Fibroblast of skin of abdomen (primary cell): ENCODE measurements around the gene CYTL1. TPM values are rescaled to one million over a fixed set of nuclear protein-coding genes. Genes with fewer than 3 reads are reported as not detected.
"Not testable (repeated sequence)": the region's sequence is repeated elsewhere in the genome, so short reads cannot be mapped to it uniquely, and the experiment has no call there.

ENCODE experiments used
- DNase-seq: peaks from one replicate; pipeline ENCODE4 v3.0.0-alpha.2; 2013
- polyA plus RNA-seq, 2 experiments: library from polyadenylated mRNA; unstranded; fragments of 120-200 nt; gene quantifications; one replicate each; pipeline ENCODE4 v1.2.1, GENCODE V29; 2013; ENCODE audit not compliant: insufficient read length in 2 of 2

CYTL1 gene, protein sequence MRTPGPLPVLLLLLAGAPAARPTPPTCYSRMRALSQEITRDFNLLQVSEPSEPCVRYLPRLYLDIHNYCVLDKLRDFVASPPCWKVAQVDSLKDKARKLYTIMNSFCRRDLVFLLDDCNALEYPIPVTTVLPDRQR
- polyA plus RNA-seq (2013, experiment 1 of 2; ENCODE audit: insufficient read length) = 1.8 TPM
- polyA plus RNA-seq (2013, experiment 2 of 2; ENCODE audit: insufficient read length) = 2.7 TPM

DNA sequence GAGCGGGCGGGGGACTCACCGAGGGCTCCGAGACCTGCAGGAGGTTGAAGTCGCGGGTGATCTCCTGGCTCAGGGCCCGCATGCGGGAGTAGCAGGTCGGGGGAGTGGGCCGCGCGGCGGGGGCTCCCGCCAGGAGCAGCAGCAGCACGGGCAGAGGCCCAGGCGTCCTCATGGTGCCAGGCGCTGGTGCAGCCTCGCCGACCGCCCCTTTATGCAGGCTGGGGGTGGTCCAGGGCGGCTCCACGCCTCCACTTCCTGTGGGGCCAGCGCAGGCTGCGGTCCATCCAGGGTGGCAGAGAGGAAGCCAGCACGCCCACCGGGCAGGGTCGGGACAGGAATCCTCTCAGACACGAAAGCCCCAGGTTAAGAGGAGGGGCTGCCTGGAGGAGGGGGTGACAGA is at the start of gene CYTL1:
Gene CYTL1 (minus strand): TSS at position 185 of the 400 bp plus-strand sequence. CDS start 13 bp downstream, at position 172.
- no peak for DNase-seq

DNA sequence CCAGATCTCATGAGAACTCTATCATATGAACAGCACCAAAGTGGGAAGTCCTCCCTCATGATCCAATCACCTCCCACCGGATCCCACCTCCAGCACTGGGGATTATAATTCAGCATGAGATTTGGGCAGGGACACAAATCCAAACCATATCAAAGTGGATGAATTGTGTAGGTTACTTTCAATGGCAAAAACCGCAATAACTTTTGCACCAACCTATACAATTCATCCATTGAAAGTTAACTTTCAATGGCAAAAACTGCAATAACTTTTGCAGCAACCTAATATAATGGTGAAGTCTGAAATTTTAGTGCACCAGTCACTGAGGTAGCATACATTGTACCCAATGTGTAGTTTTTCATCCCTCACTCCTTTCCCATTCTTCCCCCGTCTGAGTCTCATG is 48.6 kb upstream of the CYTL1 start:
- no peak for DNase-seq

DNA sequence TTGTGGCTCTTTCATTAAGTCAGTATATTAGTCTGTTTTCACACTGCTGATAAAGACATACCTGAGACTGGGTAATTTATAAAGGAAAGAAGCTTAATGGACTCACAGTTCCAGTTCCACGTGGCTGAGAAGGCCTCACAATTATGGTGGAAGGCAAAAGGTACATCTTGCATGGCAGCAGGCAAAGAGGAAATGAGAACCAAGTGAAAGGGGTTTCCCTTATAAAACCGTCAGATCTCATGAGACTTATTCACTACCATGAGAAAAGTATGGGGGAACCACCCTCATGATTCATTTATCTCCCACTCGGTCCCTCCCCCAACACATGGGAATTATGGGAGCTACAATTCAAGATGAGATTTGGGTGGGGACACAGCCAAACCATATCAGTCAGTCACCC is 47.7 kb upstream of the CYTL1 start:
- not testable (repeated sequence) for DNase-seq

DNA sequence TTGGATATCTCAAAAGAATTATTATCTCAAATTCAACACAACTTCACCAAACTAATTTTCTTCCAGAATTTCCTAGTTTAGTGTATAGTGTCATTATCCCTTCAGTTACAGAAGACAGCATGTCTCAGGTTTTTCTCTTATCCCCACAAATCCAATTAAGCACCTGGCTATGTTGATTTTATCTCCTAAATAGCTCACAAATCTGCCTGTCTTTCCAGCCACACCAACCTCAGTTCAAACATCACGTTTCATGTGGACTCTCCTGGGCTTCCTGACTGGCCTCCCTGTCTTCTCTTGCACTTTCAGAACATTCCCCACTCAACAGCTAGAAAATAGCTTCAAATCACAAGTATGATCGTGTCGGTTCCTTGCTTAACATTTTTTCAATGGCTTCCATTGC is 46.8 kb upstream of the CYTL1 start:
- no peak for DNase-seq

DNA sequence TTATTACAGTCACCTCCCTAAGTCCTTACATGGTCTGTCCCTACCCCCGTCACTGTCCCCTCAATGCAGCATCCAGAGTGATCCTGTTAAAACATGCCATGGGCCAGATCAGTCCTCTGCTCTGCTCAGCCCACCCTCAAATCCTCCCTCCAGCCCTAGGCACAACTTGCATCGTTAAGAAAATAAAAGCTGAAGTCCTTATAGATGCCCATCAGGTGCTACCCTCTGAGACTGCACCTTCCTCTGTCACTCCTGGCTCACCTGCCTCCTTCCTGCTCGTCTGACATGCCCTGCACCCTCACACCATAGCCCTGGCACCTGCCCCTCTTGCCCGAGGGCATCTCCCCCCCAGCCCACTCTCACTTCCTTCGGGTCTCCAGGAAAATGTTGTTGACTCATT is 36.2 kb upstream of the CYTL1 start:
- DNase-seq = no peak

DNA sequence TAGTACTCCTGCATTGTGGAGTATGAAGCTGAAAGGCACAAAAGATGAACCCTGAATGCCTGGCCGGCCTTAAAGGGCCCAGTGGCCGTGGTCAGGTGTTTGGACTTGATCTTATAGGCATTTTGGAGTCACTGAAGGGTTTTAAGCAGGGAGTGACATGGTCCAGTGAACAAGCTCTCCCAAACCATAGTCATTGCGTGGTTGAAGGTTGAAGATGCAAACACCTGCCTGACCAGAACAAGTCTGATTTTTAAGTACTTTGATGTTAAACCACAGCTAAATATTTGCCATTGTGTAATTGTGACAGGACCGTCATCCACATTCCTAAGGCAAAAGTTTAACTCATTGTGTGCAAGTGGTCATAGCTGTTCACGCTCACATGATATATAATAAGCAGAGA is 35.3 kb upstream of the CYTL1 start:
- DNase-seq = no peak

DNA sequence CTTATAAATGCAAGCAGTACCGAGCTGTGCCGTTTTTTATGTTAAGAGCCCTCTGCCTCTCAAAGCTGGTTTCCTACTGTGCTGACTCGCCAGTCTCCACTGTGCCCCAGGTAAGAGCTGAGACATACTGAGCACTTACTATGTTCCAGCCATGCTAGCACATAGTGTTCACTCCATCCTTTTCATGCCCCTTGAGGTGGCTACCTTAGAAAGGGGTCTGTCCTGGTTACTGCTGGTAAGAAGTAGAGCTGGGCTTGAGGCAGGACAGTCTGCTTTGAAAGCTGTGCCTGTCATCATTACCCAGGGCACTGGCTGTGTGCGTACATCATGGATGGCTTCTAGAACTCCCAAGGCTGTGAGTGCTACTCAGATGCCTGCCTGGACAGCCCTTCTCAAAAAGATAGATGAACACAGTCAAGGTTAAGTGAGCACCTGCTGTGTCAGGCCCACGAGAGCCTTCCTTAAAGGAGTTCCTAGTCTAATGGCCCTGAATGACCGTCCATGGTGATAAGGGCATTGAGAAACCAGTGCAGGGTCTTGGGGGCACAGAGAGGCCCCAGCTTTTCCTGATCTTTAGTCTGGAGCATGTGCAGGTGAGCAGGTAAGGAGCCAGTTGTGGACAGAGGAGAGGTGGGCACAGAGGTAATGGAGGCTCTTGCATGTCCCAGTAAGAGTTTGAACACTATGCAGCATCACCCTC is 33.6 kb upstream of the CYTL1 start:
- no peak for DNase-seq

DNA sequence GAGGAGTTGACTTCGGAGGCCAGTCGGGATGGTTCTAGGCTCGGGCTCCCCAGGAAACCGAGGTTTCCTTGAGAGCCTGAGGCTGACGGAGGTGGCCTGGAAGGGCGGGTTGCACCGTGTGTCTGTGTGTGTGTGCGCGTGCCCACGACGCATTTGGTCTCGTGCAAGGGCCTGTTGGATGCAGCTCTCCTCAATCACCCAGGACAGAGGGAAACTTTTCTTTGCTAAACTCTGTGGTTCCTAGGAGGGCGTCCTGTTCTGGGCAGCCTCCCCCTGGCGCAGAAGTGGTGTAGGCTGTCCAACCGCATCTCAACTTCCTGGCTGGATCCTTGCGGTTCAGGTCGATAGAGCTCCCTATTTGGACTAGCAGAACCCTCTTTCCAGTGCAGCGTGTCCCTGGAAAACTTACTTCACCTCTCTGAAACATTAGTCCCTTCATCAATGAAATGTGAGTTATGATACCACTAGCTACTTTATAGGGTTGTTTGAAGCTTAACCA is 33.0 kb upstream of the CYTL1 start:
- no peak for DNase-seq

DNA sequence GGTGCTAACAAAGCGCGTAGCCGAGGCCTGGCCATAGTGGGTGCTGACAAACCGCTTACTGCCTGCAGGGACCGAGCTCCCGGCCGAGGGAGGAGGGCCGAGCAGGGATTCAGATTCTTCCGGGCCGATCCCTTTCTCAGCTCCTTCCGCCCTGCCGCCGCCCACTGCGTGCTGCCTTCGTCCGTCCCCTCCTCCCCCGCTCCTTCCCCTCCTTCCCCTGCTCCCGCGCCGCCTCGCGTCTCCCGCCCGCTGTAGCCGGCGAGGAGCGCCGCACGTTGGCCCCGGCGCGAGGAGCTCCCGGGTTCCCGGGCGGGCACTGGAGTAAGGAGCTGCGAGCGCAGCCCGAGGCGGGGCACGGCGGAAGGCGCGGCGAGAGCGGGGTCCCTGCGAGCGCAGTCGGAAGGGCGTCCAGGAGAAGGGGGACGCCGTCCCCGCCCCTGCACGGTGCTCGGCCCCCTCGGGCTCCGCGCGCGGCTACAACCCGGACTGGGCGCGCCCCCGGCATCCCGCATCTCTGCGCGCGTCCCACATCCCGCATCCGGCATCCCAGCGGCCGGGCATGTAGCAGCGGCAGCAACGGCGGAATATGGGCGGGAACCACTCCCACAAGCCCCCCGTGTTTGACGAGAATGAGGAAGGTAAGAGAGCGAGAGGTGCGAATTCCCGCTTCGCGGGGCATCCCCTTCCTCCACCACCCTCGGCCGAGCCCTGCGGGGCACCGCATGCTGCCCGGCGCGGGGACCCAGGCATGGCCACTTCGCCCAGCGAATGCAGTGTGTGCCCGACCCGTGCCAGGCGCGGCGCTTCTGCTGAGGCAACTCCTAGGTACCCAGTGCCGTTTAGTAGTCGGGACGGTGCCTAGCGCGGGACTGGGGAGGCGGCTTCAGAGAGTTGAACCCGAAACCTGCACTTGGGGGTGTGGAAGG is 32.3 kb upstream of the CYTL1 start, which contains the start of gene STK32B:
Gene STK32B (plus strand): TSS at position 203 of the 926 bp plus-strand sequence.
- DNase-seq = peak; percentile 74

DNA sequence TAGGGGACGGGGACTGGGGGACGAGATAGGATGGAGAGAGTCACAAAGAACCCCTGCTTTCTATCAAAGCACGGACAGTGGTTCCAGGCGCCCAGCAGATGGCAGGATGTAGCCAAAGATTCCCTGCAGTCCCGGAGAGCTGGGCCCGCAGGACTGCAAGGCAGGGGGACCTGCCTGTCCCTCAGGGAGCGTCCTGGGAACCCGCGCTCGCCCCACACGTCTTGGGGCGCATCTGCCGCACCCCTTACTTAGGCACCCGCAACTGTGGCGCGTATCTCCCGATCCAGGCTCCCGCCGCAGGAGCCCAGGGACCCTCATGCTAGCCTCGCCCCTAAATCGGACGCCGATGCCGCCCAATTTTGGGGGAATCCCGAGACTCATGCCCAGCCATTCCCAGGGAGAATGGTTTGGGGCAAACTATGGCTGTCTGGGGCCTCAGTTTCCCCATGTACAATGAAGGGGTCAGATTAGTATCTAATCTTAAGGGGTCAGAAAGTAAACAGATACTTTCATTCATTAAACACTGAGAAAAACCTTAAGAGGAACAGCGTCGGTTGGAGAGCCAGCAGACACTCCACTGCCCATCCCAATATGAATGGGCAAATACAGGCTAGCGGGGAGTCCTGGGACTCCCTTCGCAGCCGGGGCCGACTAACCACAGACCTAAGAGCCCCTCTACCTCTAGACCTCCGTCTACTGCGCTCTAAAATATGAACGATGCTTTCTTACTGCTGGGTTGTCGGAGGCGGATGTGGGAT is 31.4 kb upstream of the CYTL1 start:
- DNase-seq = peak; percentile 76

DNA sequence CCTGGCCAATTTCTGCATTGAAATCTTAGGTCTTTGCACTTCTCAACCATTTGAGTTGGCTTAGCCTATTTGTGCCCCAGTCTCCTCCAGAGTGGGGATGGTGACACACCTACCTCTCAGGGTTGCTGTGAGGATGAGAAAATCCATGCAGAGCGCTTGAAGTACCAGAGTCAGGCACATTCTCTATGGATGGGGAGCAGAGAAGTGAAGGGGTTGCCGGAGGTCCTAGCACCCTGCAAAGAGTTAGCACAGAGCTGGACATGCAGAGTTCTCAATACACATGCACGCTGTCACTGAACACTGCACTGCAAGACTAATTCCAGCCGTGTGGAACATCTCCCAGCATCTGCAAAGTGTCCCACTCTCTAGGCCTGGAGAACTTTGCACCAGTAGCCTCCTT is 29.5 kb upstream of the CYTL1 start:
- no peak for DNase-seq

DNA sequence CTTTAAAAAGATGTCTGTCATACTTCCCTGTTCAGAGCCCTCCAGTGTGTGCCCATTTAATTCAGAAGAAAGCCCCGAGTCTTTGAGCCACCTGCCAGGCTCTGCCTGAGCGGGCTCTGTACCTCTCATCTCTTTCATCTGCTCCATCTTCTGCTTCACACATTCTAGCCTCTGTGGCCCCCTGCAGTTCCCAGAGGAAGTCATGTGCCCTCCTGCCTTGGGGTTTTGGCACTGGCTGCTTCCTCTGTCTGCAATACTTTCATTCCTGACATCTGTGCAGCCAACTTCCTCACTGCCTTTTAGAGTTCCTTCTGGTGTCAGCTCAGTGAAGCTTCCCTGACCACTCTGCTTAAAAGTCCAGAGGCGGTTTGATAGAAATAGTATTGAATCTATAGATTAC is 25.8 kb upstream of the CYTL1 start:
- DNase-seq = no peak

DNA sequence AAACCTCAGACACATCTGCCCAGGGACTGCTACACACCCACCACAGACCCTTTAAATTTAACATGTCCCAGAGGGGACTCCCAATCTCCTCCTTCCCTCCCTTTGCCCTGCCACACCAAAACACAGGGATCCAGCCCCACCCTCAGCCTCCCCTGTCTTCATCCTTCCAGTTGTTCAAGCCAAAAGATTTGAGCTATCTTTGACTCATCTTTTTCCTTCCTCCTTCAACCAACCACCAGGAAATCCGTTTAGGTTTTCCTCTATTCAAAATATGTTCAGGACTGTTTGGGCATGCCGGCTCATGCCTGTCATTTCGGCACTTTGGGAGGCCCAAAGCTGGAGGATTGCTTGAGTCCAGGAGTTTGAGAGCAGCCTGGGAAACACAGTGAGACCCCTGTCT is 25.1 kb upstream of the CYTL1 start:
- DNase-seq = no peak

DNA sequence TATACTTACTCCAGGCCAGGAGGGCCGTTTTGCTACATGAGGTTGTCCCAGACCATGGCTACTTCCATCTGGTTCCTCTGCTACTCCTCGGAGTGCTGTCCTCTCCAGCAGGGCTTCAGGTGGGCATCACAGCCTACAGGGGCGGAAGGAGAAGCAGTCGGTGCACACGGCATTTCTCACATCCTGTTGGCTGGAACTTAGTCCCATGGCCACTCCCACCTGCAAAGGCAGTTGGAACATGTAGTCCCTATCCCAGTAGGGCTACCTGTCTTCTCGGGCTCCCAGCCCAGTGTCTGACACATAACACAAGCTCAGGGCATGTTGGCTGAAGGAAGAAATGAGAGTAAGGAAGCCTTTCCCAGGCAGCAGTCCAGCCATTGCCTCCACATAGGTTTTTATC is 24.3 kb upstream of the CYTL1 start:
- no peak for DNase-seq

DNA sequence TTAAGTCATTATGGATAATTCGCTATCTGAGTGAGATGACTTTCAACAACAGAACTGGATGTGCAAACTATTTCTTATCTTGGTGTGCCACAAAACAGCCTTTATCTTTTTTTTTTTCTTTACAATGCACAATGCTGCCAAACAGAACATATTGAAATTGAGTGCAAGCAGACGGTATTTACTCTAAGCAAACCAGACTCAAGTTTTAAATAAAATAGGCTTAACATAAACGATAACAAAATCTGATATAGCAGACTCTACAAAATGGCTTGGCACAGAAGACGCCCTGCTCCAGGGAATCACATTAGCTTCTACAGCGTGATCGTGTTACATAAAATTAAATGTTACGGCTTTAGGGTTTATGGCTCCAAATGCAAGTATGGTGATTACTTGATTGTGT is 22.4 kb upstream of the CYTL1 start:
- no peak for DNase-seq

DNA sequence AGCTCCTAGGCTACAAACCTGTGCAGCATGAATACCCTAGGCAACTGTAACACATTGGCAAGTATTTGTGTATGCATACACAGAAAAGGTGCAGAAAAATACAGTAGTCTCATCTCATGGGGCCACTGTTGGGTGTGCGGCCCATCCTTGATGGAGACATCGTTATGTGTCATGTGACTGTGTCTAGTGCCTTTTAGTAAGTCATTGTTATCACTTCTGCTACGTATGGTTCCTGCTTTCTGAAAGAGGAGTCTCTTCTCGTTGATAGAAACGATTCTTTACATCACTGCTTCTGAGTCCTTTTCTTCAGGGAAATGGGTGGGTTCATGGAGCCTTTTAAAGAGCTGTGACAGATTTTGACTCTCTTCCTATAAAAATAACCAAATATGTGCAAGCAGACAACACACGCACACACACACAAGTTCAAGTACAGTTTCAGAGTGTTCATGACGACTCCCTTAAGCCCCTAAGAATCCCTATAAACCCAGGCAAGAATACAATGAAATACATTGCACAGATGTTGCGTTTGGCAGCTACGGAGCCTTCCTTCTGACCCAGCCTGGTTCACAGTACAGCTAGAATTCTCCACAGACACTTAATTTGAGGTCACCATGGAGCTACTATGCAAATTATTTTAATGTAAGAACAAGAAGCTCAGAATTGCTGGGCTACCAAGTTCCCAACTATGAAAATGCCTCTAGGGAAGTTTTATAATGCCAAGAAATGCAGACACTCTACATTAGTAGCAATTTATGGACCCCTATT is 21.8 kb upstream of the CYTL1 start:
- DNase-seq = no peak

DNA sequence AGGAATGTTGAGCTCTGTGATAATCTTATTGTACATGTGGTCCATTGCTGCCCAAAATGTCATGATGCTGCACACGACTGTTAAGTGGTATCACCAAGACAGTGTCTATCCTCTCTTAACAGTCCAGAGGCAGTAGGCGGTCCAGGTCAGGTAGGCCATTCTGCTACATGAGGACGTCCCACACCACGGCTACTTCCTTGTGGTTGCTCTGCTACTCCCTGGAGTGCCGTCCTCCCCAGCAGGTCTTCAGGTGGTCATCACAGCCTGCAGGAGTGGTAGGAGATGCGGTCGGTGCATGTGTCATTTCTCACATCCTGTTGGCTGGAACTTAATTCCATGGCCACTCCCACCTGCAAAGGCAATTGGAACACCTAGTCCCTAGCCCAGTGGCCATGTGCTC is 20.5 kb upstream of the CYTL1 start:
- no peak for DNase-seq

DNA sequence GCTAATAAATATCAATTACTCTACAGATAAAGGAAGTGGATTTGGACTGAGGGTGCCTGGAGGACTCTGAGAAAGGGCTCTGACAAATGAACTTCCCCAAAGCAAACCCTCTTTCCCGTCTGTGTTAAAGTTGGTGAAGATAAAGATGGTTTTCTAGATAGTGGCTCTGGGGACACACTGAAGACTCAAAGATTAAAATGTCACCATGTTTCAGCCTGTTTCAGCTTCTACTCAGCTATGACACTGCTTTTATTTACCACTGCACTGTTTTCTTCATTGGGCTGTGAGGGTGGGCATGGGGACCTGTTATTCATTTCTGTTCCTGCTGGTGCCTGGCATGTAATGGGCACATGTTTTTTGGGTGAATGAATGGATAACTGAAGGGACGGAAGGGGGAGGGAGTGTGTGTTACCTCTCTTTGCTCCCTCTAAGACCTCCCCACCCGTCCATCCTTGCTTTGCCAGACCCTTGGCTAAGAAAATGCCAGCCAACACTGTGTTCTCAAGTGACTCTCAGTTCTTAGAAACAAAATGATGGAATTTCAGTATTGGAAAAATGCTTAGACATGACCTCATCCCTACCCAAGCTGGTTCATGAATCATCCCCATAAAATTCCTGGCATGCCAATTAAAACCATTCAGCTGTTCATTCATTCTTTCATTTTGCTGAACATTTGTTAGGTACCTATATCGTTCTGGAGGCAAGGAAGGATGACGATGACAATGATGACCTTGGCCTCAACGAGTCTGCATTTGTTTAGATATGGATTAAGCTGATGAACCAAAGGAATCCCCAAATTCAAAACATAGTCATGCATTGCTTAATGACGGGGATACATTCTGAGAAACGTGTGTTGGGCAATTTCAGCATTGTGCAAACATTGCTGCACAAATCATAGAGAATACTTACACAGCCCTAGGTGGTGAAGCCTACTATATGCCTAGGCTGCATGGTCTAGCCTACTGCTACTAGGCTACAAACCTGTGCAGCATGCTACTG is 18.6 kb upstream of the CYTL1 start:
- peak; percentile 95 for DNase-seq

DNA sequence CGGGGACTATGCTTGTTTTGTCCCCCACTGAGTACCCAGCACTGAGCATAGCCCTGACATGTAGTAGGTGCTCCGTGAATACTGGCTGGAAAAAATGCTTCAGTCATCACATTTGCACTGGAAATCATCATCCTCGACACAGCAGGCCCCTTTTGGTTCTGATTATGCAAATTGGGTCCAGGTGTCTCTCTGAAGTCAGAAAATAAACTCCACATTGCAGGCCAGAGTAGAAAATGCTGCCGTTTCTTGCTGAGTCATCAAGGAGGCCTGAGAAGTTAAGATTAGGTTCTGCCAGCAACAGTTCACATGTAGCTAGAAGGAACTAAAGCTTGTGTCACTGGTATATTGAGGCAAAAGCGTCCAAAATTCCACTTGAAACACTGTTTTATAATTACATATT is 17.0 kb upstream of the CYTL1 start:
- DNase-seq = peak; percentile 88

DNA sequence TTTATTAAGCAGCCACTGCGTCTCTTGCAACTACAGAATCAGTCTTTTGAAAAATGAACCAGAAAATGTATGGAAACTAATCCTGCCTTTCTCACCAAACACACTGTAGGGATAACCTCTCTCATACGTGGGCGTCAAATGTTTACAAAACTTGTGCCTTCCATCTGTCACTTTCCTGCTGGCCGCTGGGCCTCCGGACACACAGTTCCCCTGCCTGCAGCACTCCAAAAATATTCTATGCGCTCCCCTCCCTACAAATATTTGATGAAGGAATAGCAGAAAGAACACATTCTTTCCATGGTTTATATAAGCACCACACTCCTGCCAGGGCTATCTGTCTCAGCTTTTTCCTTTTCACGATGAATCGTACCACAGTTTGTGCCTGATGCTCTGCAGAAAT is 14.9 kb upstream of the CYTL1 start:
- DNase-seq = no peak
